SK-N-SH (cell line): ENCODE measurements around the gene FAIM2. TPM values are rescaled to one million over a fixed set of nuclear protein-coding genes. Genes with fewer than 3 reads are reported as not detected.

ENCODE experiments used
- CTCF ChIA-PET: fragments of 300-600, 350-600 bp; formaldehyde crosslinking; extraction: SDS; loops from one replicate; lab custom pipeline; 2021; lab: Yijun Ruan, JAX
- POLR2A ChIA-PET: fragments of 350-600 bp; sonication (Branson Sonifier 250); formaldehyde crosslinking; extraction: SDS; loops from one replicate; lab custom pipeline; 2020; ENCODE audit warnings: antibody characterized with exemption, inconsistent platforms; lab: Yijun Ruan, JAX
- DNase-seq: peaks from one replicate; pipeline ENCODE4 v3.0.0; 2012
- H2AFZ ChIP-seq: fragments of 200-600 bp; sonication (generic); 2 replicates; pipeline ENCODE4 v1.8.1; 2016; ENCODE audit warnings: antibody characterized with exemption, mild to moderate bottlenecking, low read depth
- H3F3A ChIP-seq: fragments of 200-600 bp; sonication (generic); replicated peaks from 2 replicates; pipeline ENCODE3; 2016; ENCODE audit warnings: antibody characterized with exemption, mild to moderate bottlenecking; ENCODE audit not compliant: insufficient read depth
- H3K27ac ChIP-seq, 2 experiments: fragments of 200-500 bp in 1 of 2; fragments of 200-600 bp in 1 of 2; sonication (Bioruptor generic) in 1 of 2; sonication (generic), shearing (Covaris generic) in 1 of 2; 2 replicates each; pipeline versions ENCODE4 v1.5.1 to v1.6.1; 2014 to 2016; ENCODE audit warnings: low read depth in 2 of 2, inconsistent platforms in 1 of 2, low read length in 1 of 2, mild to moderate bottlenecking in 1 of 2, mixed read lengths in 1 of 2
- H3K27me3 ChIP-seq: fragments of 200-600 bp; sonication (generic), shearing (Covaris generic); 2 replicates; pipeline ENCODE4 v1.6.1; 2016; ENCODE audit warnings: mixed run types; ENCODE audit not compliant: insufficient read depth
- H3K36me3 ChIP-seq, 2 experiments: fragments of 200-500 bp in 1 of 2; fragments of 200-600 bp in 1 of 2; sonication (Bioruptor generic) in 1 of 2; sonication (generic) in 1 of 2; replicated peaks in 1 of 2; 2 replicates each; pipeline versions ENCODE3 to v1.5.1; 2014 to 2016; ENCODE audit warnings: low read length in 1 of 2, mild to moderate bottlenecking in 1 of 2; ENCODE audit not compliant: insufficient read depth in 2 of 2, control insufficient read depth in 1 of 2
- H3K4me1 ChIP-seq, 2 experiments: fragments of 200-500 bp in 1 of 2; fragments of 200-600 bp in 1 of 2; sonication (Bioruptor generic) in 1 of 2; sonication (generic), shearing (Covaris generic) in 1 of 2; 2 replicates each; pipeline versions ENCODE4 v1.5.1 to v1.6.1; 2014 to 2016; ENCODE audit warnings: low read depth in 1 of 2, low read length in 1 of 2, mixed run types in 1 of 2; ENCODE audit not compliant: insufficient read depth in 2 of 2, control insufficient read depth in 1 of 2
- H3K4me2 ChIP-seq: fragments of 200-600 bp; sonication (generic), shearing (Covaris generic); 2 replicates; pipeline ENCODE4 v1.6.1; 2017; ENCODE audit warnings: mixed run types
- H3K4me3 ChIP-seq, 2 experiments: fragments of 200-500 bp in 1 of 2; fragments of 200-600 bp in 1 of 2; sonication (Bioruptor generic) in 1 of 2; sonication (generic), shearing (Covaris generic) in 1 of 2; 2 replicates each; pipeline versions ENCODE4 v1.5.1 to v1.8.1; 2014 to 2016; ENCODE audit warnings: low read depth in 2 of 2, inconsistent platforms in 1 of 2, low read length in 1 of 2, mild to moderate bottlenecking in 1 of 2, mixed read lengths in 1 of 2, moderate library complexity in 1 of 2
- H3K79me2 ChIP-seq: fragments of 200-600 bp; sonication (generic); 2 replicates; pipeline ENCODE4 v1.8.1; 2017; ENCODE audit warnings: mild to moderate bottlenecking; ENCODE audit not compliant: insufficient read depth
- H3K9ac ChIP-seq: fragments of 200-600 bp; sonication (generic); 2 replicates; pipeline ENCODE4 v1.6.1; 2017; ENCODE audit warnings: mixed run types
- H3K9me2 ChIP-seq: fragments of 200-600 bp; sonication (generic); 2 replicates; pipeline ENCODE4 v1.6.1; 2017; ENCODE audit warnings: mixed run types
- H3K9me3 ChIP-seq: fragments of 200-600 bp; sonication (generic); 2 replicates; pipeline ENCODE4 v1.6.1; 2017; ENCODE audit warnings: mixed run types, mild to moderate bottlenecking, moderate library complexity
- H4K20me1 ChIP-seq: fragments of 200-600 bp; sonication (generic); 2 replicates; pipeline ENCODE4 v1.6.1; 2017; ENCODE audit warnings: mild to moderate bottlenecking, mixed run types; ENCODE audit not compliant: insufficient read depth
- EP300 ChIP-seq, 2 experiments: IDR thresholded peaks; 2 replicates each; pipeline versions ENCODE4 v1.4.0 to v1.6.1; 2012; ENCODE audit warnings: borderline replicate concordance in 1 of 2, low read depth in 1 of 2, low read length in 1 of 2
- NFIC ChIP-seq: IDR thresholded peaks from 2 replicates; pipeline ENCODE4 v1.4.0; 2012; ENCODE audit warnings: borderline replicate concordance
- TCF12 ChIP-seq: IDR thresholded peaks from 2 replicates; pipeline ENCODE4 v1.4.0; 2012
- WGBS: methylation state at CpG from one replicate; pipeline ENCODE4 v1.1.6; 2017; ENCODE audit warnings: low lambda C conversion rate; 5-methylcytosine and 5-hydroxymethylcytosine counted together
- polyA plus RNA-seq, 3 experiments: library from polyadenylated mRNA; depleted of rRNA; stranded (reverse); fragments of >200 nt; gene quantifications; 2 replicates each; pipeline ENCODE4 v1.2.3, GENCODE V29; 2012
- TF ChIP-seq, protein P1 (sequence below): IDR thresholded peaks from 2 replicates; pipeline ENCODE4 v1.6.1; 2012; ENCODE audit warnings: mild to moderate bottlenecking, low read depth, low read length, moderate library complexity
- TF ChIP-seq, protein P2 (sequence below): IDR thresholded peaks from 2 replicates; pipeline ENCODE4 v1.4.0; 2012; ENCODE audit warnings: low read depth
- TF ChIP-seq, protein P3 (sequence below): fragments of 200-600 bp; sonication (generic); IDR thresholded peaks from 2 replicates; pipeline ENCODE4 v1.6.1; 2017; ENCODE audit warnings: antibody characterized with exemption, mild to moderate bottlenecking, moderate library complexity
- TF ChIP-seq, protein P4 (sequence below): fragments of 150-350 bp; IDR thresholded peaks from 2 replicates; pipeline ENCODE4 v1.6.1; 2016; ENCODE audit warnings: mild to moderate bottlenecking, low read depth, low read length

The FAIM2 gene
- polyA plus RNA-seq, 1 of the 3 experiments (the other 2 are of a cell fraction): 11.3 TPM

DNA sequence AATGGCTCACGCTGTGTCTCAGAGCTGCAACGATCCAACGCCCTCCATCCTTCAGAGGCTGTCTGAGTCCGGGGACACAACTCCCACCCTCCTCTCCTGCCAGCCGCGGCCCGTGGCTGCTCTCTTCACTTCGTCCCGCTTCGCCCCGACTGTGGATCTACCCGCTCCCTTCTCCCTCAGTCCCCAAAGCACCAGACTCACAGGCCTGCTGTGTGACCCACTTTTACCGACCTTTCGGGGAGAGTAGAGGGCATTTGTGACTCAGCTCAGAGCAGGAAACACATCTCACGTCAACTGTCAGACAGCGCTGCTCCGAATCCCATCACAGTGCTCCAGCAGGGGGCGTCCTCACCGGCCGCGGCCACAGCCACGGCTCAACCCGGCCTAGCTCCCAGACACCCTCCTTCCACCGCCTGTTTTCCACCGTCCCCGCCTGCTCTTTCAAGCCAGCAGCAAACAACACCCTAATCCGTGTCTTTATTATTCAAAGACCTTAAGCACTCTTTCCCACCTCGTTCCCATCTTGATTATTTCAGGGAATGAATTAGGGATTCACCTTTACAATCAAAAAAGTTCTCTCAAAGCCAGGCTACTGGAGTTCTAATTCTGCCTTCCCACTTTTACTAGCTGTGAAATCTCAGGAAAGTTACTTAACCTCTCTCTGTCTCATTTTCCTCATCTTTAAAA is 41.8 kb upstream of the FAIM2 start (continued):
- TF ChIP-seq, protein P1, sequence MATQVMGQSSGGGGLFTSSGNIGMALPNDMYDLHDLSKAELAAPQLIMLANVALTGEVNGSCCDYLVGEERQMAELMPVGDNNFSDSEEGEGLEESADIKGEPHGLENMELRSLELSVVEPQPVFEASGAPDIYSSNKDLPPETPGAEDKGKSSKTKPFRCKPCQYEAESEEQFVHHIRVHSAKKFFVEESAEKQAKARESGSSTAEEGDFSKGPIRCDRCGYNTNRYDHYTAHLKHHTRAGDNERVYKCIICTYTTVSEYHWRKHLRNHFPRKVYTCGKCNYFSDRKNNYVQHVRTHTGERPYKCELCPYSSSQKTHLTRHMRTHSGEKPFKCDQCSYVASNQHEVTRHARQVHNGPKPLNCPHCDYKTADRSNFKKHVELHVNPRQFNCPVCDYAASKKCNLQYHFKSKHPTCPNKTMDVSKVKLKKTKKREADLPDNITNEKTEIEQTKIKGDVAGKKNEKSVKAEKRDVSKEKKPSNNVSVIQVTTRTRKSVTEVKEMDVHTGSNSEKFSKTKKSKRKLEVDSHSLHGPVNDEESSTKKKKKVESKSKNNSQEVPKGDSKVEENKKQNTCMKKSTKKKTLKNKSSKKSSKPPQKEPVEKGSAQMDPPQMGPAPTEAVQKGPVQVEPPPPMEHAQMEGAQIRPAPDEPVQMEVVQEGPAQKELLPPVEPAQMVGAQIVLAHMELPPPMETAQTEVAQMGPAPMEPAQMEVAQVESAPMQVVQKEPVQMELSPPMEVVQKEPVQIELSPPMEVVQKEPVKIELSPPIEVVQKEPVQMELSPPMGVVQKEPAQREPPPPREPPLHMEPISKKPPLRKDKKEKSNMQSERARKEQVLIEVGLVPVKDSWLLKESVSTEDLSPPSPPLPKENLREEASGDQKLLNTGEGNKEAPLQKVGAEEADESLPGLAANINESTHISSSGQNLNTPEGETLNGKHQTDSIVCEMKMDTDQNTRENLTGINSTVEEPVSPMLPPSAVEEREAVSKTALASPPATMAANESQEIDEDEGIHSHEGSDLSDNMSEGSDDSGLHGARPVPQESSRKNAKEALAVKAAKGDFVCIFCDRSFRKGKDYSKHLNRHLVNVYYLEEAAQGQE: no peak
- TF ChIP-seq, protein P2, sequence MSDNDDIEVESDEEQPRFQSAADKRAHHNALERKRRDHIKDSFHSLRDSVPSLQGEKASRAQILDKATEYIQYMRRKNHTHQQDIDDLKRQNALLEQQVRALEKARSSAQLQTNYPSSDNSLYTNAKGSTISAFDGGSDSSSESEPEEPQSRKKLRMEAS: peak; percentile 70; the same call in 1 of the 2 replicates
- TF ChIP-seq, protein P3, sequence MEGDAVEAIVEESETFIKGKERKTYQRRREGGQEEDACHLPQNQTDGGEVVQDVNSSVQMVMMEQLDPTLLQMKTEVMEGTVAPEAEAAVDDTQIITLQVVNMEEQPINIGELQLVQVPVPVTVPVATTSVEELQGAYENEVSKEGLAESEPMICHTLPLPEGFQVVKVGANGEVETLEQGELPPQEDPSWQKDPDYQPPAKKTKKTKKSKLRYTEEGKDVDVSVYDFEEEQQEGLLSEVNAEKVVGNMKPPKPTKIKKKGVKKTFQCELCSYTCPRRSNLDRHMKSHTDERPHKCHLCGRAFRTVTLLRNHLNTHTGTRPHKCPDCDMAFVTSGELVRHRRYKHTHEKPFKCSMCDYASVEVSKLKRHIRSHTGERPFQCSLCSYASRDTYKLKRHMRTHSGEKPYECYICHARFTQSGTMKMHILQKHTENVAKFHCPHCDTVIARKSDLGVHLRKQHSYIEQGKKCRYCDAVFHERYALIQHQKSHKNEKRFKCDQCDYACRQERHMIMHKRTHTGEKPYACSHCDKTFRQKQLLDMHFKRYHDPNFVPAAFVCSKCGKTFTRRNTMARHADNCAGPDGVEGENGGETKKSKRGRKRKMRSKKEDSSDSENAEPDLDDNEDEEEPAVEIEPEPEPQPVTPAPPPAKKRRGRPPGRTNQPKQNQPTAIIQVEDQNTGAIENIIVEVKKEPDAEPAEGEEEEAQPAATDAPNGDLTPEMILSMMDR: peak; percentile 96
- TF ChIP-seq, protein P4, sequence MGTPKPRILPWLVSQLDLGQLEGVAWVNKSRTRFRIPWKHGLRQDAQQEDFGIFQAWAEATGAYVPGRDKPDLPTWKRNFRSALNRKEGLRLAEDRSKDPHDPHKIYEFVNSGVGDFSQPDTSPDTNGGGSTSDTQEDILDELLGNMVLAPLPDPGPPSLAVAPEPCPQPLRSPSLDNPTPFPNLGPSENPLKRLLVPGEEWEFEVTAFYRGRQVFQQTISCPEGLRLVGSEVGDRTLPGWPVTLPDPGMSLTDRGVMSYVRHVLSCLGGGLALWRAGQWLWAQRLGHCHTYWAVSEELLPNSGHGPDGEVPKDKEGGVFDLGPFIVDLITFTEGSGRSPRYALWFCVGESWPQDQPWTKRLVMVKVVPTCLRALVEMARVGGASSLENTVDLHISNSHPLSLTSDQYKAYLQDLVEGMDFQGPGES: no peak
- TF ChIP-seq NFIC (peak; percentile 28; the same call in 1 of the 2 replicates), TCF12 (peak; percentile 20; the same call in 1 of the 2 replicates)
- TF ChIP-seq, all 33 proteins: peak for 10

DNA sequence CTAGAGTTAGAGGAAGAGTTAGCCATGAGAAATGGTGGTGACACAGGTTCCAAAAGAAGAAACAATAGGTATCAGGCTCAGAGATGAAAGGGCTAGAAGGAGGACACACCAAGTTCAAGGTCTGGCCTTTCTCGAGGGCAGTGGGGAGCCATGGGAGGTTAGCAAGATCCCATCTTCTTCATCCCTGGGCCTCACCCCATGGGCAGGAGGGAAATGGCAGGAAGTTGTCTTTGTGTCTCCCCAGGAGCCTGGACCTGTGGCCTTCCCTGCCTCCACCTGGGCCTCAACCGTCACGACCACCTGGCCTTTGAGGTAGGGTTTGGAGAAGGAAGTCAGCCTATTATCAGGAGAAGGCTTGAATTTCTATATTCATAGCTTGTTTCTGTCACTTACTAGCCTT is 41.0 kb upstream of the FAIM2 start:
- H3K4me3 ChIP-seq: no peak overlapping the region
- no peak overlapping the region for H3K9ac ChIP-seq
- DNase-seq: no peak
- ChIA-PET POLR2A (interaction anchor here (1.8 kb wide), 1 partner anchor 76 kb away, joined by 5 read pairs; no protein-coding TSS in a partner anchor), CTCF (interaction anchor here (0.8 to 6.1 kb wide), 24 partner anchors 10 to 323 kb away, joined by 3 to 101 read pairs (median 12); partner anchors contain the start of genes AQP5 and COX14)
- H2AFZ ChIP-seq: no peak overlapping the region
- TF ChIP-seq EP300 (IDR thresholded peaks at IDR 0.05; ENCODE audit: borderline replicate concordance in 1 of 2, low read depth in 1 of 2, low read length in 1 of 2): no peak
- no peak overlapping the region; the same call in 1 of the 2 replicates for H3K4me2 ChIP-seq
- no peaks in the 10 kb centered on the region for H3K79me2 ChIP-seq
- no peaks in the 10 kb centered on the region for H3K27me3 ChIP-seq
- no peaks in the 10 kb centered on the region for H3F3A ChIP-seq
- WGBS: 94% methylated on average over 3 of the region's 3 CpGs
- H3K27ac ChIP-seq: no peak overlapping the region
- no peaks in the 10 kb centered on the region for H3K36me3 ChIP-seq
- H4K20me1 ChIP-seq: no peaks in the 10 kb centered on the region
- peaks cover 0 to 8% of the 10 kb centered on the region in 2 experiments; a peak in 1 of 4 replicates for H3K4me1 ChIP-seq
- no peaks in the 10 kb centered on the region for H3K9me3 ChIP-seq
- H3K9me2 ChIP-seq: no peaks in the 10 kb centered on the region
